Breast epithelium (tissue), 3 donors: ENCODE data around the gene PRXL2A.

Source experiments
- CTCF ChIP-seq, 3 donors: fragments of 450-650 bp; IDR thresholded peaks; one replicate each; pipeline ENCODE4 v1.5.1; 2016 to 2017; ENCODE audit warnings: antibody characterized with exemption in 3 of 3, mild to moderate bottlenecking in 3 of 3, moderate library complexity in 3 of 3
- POLR2A ChIP-seq: fragments of 450-650 bp; IDR thresholded peaks from one replicate; pipeline ENCODE4 v1.6.1; 2016; ENCODE audit warnings: antibody characterized with exemption, mild to moderate bottlenecking, moderate library complexity
- POLR2AphosphoS5 ChIP-seq, 3 donors: sonication (generic); formaldehyde crosslinking; IDR thresholded peaks; one replicate each; pipeline ENCODE4 v1.6.1; 2017; ENCODE audit warnings: antibody characterized with exemption in 3 of 3

DNA sequence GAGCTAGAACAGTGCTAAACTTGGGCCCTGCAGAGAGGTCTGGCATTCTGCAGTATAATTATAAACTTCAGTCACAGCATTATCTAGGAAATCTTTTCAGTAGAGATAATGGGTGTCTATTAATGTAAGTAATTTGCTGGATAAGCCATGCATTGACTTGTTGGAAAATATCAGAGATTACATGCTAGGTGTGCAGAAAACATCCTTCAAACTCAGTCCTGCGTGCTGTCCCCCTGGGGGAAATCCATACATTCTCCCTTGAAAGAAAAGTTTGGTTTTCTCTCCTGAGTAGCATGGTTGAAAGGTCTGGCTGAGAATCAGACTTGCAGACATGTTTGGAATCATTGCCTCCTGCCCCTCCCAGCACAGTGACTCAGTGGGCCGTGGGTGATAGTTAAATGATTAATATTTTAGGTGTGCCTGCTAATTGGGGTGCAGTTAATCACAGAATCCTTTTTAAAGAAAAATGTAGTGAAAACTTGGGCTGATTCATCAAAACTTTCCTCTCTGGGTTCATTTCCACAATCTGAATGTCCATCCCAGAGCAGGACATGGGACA is 13.9 kb upstream of the PRXL2A start:
- no peak for TF ChIP-seq POLR2A
- no peak for TF ChIP-seq CTCF (IDR thresholded peaks at IDR 0.05)
- no peak for TF ChIP-seq POLR2AphosphoS5 (IDR thresholded peaks at IDR 0.05)
